HG03442 (cell line): ENCODE data around the gene CCDC83.
"Not testable (repeated sequence)": the region's sequence is repeated elsewhere in the genome, so short reads cannot be mapped to it uniquely, and the experiment has no call there.

Experiments used
- ATAC-seq: cut with Tn5 transposase; IDR thresholded peaks from one replicate; pipeline ENCODE4 v1.9.1; 2021; ENCODE audit warnings: mild to moderate bottlenecking, moderate library complexity; ENCODE audit not compliant: unreplicated experiment

Gene CCDC83

DNA sequence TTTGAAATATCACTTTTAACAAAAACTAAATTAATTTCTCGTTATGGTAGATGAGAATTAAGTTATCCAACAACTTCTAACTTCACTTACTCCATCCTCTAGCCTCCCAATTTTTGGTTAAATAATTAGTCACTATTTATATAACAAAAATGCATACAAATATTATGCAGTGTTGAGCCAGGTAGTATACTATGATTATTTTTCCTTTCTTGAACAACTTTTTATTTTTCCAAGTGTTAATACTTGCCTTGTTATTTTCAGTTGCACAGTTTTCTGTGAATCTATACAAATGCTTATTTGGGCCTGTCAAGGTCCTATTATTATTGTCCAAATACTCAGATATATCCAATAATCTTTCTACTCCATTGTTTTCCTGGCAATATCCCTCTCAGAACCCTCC lies 19.9 kb upstream of the CCDC83 start:
- ATAC-seq: no peak

DNA sequence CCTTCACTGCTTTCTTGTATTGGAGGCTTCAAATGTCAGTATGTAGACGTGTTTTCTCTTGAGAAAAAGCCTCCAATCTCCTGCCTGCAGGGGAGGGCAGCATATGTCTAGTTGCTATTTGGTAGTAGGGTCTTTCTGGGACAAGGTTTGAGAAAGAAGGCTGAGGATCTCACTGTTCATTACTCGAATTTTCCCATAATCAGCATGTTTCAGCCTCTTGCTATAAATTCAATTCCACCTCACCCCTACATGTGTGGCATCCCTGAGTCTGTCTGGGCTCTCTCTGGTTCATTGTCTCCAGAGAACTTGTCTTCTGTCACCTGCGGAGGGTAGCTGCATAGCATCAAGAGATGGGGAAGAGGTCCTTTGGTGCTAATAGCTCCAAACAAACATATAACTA lies 19.5 kb upstream of the CCDC83 start:
- ATAC-seq: no peak

DNA sequence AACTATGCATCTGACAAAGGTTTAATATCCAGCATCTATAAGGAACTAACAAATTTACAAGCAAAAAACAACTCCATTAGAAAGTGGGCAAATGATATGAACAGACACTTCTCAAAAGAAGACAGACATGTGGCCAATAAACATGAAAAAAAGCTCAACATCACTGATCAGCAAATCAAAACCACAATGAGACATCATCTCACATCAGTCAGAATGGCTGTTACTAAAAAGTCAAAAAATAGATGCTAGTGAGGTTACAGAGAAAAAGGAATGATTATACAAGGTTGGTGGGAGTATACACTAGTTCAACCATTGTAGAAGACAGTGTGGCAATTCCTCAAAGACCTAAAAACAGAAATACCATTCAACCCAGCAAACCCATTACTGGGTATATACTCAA lies 14.3 kb upstream of the CCDC83 start:
- ATAC-seq: not testable (repeated sequence)

DNA sequence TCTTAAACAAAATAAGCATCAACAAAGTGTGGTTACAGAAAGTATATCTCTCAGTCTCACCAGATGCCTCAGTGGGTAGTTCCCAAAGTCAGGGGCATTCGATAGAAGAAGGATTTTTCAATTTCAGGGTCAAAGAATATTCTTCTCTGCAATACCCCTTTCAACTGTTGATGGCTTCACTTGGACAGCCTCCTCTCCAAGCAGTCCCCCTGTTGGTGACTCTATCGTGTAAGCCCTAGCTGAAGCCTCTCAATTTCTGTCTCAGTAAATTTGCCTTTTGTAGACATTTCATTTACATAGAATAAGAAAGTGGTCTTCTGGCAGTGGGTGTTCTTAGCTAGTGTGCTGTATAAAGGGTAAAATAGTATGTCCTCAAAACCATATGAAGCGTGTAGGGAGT lies 11.3 kb upstream of the CCDC83 start:
- no peak for ATAC-seq

DNA sequence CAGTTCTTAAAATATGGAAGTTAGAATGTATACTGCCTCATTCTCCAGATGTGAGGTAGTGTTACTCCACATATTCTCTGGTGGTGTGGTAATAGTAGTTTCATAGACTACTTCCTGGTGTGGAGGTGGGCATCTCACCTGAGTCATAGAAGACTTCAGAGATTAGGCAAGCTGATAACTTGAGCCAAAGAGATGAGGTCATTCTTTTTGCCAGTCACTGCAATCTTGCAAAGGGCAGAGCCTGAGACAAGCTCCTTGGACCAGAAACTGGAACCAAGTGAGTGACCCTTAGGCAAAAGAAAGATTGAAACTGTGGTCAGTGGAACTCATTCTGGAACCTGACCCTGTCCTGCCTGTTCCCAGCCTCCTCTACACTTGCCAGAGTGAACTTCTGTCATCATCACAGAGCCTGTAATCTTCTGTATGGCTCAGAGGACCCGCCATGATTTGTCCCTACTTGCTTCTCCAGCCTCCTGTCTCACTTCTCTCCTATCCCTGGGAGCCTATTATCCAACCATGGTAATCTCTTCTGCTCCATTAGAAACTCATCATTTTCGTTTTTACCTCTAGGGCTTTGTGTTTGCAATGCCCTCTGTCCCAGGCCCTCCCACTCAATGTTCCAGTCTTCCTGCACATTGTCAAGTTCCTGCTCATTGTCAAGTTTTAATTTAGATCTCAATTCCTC lies 10.6 kb upstream of the CCDC83 start:
- ATAC-seq: peak; percentile 61

DNA sequence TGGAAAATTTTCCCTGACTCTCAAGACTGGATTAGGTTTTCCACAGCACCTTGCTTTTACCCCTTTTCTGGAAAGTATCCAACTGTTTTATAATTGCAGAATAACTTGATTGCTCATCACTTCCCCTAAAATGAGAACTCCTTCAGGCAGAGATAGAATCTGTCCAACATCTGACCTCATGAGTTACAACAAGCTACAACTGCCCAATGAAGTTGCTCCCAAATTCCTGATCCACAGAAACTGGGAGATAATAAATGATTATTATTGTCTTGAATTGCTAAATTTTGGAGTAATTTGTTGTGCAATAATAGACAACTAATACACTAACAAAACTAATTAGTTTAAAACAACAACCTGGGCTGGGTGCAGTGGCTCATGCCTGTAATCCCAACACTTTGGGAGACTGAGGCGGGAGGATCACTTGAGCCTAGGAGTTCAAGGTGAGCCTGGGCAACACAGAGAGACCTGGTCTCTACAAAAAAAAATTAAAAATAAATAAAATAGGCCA lies 10.0 kb upstream of the CCDC83 start:
- no peak for ATAC-seq

DNA sequence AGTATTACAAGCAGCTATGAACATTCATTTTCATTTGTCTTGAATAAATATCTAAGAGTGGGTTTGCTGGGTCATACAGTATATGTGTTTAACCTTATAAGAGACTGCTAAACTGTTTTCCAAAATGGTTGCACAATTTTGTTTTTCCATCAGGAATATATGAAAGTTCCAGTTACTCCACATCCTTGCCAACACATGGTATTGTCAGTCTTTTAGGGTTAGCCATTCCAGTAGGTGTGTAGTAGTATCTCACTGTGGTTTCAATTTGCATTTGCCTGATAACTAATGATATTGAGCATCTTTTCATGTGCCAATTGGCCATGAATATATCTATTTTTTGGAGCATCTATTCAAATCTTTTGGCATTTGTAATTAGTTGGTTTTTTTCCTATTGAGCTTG lies 7.7 kb upstream of the CCDC83 start:
- no peak for ATAC-seq

DNA sequence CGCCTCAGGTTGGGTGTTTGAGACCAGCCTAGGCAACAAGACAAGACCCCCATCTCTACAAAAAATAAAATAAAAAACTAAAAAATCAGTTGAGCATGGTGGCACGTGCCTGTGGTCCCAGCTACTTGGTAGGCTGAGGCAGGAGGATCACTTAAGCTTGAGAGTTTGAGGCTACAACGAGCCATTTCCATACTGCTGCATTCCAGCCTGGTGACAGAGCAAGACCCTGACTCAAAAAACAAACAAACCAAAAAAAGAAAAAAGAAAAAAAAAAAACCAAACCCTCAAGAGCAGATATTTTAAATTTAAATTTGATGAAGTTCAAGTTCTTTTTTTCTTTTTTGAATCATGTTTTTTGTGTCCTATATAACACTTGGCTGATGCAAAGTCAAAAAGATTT lies 7.2 kb upstream of the CCDC83 start:
- ATAC-seq: no peak

DNA sequence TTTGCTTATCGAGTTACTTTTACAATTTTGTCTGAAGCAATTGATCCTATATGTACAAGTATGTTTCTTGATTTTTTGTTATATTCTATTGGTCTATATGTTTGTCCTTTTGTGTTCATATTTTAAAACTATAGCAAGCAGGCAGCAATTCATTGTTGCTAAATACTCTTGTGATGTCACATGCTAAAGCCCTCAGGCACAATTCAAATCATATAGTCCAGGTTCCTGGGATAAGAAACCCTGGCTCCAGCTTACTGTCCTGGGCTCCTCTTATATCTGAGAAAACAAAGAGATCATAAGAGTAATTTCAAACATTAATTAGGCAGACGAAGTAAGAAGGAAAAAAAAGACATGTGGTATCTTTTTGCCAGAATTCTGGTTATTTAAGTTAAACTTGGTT lies 6.6 kb upstream of the CCDC83 start:
- no peak for ATAC-seq

DNA sequence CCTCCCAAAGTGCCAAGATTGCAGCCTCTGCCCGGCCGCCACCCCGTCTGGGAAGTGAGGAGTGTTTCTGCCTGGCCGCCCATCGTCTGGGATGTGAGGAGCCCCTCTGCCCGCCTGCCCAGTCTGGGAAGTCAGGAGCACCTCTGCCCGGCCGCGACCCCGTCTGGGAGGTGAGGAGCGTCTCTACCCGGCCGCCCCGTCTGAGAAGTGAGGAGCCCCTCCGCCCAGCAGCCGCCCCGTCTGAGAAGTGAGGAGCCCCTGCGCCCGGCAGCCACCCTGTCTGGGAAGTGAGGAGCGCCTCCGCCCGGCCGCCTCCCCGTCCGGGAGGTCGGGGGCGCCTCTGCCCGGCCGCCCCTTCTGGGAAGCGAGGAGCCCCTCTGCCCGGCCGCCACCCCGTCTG lies 2.4 kb upstream of the CCDC83 start:
- not testable (repeated sequence) for ATAC-seq

DNA sequence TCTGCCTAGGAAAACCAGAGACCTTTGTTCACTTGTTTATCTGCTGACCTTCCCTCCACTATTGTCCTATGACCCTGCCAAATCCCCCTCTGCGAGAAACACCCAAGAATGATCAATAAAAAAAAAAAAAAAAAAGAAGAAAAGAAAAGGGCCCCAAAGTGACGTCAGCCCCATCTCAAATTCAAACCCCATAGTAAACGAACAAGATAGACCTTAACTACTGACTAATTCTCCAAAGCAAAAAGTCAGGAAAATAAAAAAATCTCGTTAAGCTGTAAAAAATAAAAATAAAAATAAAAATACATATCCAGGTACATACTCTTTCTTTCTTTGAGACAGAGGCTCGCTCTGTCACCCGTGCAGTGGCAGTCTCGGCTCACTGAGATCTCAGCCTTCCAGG lies 1.6 kb upstream of the CCDC83 start:
- not testable (repeated sequence) for ATAC-seq

DNA sequence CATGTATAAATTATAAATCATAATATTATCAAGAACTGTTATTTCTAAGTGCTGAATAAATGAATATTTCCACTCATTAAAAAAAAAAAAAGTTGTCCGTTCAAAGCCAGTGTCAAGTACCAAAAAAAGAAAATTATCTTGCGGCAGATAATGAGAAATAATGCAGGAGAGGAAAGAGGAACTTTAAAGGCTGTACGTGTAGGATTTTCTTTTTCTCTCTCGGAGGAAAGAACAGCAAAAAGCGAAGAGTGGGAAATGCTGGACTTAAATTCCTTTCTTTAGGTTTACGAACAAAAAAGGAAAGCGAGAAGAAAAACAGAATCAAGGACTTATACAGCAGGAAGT lies 999 bp upstream of the CCDC83 start:
- ATAC-seq: no peak

DNA sequence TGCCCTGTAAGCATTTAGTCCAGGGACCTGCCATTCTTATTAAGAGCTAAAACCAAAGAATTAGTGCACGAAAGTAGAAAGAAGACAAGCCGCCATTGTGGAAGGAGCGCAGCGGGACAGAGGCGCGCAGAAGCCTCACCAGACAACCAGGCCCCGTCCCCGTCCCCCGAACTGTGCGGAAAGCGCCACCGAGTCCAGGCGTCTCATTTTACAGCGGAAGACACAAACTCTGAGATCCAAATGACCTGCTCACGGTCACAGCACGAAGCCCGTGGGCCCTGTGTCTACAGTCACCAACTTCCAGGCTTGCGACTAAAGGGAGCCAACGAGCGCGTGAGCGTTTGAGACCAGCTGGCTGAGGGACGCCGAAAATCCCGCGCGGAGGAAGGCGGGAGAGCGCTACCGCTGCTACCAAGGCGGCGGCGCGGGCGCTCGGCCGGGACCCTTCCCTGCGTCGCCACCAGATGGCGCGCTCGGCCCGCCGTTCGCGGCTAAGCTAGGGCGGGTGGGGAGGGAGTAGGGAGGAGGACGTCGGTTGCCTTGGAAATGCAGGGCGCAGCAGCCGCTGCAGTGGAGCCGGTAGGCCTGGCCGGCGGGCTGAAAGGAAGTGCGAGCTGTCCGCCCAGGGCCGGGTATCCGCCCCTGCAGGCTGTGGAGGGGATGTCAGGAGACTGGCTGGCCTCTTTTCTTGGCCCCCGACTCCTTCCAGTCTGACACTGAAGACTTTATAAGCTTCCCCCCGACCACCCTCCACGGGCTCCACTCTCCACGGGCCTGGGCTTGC lies 434 bp upstream of the CCDC83 start:
- peak; percentile 99 for ATAC-seq

DNA sequence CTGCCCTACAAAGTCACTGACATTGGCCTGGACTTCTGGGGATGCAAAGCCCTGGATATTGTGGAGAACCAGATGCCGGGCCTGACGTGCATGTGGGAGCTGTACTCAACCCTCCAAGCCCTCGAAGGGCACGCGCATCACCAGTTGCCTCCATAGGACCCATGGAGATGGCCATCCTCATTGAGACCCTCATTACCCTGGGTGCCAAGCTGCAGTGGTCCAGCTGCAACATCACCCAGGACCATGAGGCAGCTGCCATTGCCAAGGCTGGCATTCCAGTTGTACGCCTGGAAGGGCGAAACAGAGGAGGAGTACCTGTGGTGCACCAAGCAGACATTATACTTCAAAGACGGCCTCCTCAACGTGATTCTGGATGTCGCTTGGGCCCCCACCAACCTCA lies 1.9 kb downstream of the CCDC83 start:
- ATAC-seq: no peak

DNA sequence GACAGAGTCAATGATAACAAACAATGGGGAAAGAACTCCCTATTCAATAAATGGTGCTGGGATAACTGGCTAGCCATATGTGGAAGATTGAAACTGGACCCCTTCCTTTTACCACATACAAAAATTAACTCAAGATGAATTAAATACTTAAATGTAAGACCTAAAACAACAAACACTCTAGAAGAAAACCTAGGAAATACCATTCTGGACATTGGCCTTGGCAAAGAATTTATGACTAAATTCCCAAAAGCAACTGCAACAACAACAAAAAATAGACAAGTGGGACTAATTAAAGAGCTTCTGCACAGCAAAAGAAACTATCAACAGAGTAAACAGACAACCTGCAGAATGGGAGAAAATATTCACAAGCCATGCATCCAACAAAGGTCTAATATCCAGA lies 4.4 kb downstream of the CCDC83 start:
- ATAC-seq: not testable (repeated sequence)

DNA sequence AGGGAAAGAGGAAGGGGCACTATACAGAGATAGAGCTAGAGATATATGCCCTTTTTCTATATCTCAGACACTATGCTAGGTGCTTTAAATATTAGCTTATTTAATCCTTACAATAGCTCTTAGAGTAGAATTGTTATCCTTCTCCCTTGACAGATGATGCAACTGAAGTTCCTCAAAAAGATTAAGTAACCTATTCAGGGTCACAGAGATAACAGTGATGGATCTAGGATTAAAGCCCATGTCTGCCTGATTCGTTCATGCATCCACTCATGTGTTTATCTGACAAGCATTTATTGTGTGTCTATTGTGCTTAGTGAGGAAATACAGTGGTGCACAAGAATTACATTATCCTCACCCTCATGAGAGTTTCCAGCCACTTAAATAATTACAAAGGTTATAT lies 8.7 kb downstream of the CCDC83 start:
- ATAC-seq: no peak

DNA sequence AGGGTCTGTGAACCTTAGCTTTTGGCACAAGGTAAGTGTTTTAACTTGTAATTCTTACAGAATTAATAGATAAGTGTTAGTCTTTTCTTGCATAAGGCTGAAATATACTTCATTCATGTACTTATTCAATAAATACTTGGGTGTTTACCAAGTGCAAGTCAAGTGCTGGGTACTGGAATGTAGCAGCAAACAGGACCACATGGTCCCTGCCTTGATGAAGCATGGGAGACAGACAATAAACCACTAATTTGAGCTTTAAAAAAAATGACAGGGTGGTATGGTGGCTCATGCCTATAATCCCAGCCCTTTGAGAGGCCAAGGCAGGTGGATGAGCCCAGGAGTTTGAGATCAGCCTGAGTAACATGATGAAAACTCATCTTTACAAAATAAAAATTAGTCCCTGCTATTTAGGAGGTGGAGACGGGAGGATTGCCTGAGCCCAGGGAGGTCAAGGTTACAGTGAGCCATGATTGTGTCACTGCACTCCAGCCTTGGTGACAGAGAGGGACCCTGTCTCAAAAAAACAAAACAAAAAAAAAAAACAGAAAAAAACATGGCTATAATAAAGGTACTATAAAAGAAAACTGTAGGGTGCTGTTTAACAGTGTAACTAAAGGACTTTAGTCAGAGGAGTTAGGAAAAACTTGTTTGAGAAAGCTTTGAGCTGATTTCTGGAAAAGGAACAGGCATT lies 11.1 kb downstream of the CCDC83 start:
- no peak for ATAC-seq

DNA sequence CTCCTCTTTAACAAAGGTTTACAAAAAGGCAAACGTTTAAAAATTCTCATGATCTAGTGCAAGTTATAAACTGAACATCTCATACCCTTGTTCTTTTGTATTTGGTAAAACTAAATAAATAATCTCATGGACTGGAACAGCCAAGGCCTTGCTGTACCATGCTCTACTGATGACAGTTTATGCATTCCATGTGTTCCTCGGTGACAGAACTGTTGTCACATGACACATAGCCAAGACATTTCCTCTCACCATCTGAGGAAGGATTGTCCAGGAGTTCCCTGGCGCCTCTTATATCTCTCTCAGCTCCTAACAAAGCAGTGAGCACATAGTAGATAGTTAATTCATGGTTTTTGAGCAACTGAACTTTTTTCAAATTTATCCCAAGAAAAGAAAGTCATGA lies 12.6 kb downstream of the CCDC83 start:
- no peak for ATAC-seq

DNA sequence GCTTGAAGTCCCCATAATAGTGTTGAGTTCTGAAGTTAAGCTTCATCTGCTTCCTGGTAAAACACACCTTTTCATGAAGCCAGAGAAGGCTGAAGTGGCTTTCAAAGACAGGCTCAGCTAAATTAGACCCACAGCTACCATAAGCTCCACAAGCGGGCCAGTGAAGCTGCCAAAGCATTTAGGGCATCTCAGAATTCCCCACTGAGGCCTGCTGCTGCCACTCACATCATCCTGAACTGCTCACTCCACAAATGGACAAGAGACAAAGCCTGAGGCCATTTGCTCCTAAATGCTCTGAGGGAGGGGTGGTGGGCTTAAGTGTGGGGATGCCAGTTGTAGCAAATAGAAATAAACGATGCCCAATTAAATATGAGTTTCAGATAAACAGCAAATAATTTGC lies 14.6 kb downstream of the CCDC83 start:
- no peak for ATAC-seq

DNA sequence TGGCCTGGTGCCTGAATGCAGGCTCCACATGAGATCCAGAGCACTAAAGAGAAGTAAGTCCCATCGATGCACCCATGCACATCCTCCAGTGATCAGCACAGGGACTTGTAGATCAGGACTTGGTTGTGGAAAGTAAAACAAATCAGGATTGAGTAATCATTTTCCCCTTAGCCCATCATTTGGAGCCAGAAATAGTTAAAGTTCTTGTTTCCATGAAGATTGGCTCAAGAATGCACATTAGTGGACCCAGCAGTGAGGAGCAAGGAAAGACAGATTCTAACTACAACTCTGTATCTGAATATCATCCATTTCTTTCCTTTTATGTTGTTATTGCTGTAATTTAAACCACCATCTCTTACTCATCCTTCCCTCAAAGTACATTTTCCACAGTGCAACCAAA lies 19.1 kb downstream of the CCDC83 start:
- ATAC-seq: no peak

DNA sequence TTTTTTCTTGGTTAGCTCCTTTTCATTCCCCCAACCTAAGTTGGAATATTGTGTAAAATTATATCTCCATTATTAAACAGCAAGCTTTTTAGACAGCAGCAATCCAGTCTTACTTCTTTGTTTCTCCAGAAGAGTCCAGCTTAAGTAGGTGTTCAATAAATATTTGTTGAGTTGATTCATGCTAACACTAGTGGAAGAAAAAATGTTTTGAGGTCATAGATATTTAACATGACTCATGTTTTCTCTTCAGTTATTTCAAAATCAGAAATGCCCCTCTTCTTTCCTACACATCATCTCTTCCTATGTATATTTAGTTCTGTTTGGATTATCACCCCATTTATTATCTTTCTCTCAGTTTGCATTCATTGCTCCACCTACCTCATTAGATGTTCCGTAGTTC lies 20.3 kb downstream of the CCDC83 start:
- no peak for ATAC-seq

DNA sequence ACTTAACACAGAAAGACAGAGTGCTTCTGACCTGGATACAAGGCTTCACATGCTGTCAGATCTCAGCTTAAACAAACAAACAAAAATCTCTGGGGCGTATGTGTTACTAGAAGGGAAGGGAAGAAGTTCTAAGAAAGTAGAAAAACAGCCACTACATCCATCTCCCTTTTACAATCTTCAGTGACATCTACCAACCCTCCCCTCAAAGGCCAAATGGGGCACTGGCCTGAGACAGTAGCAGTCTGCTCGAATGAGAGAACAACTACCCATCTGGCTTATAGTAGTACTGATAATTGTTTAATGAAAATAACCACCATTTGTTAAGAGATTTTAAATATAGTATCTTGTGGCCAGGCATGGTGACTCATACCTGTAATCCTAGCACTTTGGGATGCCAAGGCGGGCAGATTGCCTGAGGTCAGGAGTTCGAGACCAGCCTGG lies 29.4 kb downstream of the CCDC83 start:
- no peak for ATAC-seq
